Left renal pelvis (tissue), 4 donors: ENCODE measurements around the gene BAHCC1. TPM values are rescaled to one million over a fixed set of nuclear protein-coding genes. Genes with fewer than 3 reads are reported as not detected.

Source experiments
- DNase-seq, 4 donors: peaks; one replicate each; pipeline ENCODE4 v3.0.0-alpha.2; 2013; ENCODE audit warnings: low read depth in 4 of 4, low spot score in 3 of 4
- polyA plus RNA-seq, 4 donors: library from polyadenylated mRNA; unstranded; fragments of 120-200 nt; gene quantifications; one replicate each; pipeline ENCODE4 v1.2.1, GENCODE V29; 2013; ENCODE audit not compliant: insufficient read length in 4 of 4

Gene BAHCC1
- polyA plus RNA-seq, 4 donors = 15.3 to 31.2 (median 17.6) TPM

DNA sequence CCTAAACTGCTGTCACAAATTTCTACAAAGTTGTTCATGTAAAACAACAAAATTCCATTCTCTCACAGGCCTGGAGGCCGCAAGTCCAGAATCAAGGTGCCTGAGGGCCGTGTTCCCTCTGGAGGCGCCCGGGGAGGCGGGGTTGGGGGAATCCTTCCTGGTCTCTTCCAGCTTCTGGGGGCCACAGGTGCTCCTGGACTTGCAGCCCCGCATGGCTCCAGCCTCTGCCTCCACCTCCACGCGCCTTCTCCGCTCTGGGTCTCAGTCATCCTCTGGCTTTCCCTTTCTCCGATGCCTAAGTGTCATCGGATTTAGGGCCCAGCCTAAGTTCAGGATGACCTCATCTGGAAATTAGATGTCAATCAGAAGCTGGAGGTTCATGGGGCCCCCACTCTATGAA, 28.6 kb upstream of the BAHCC1 start:
- DNase-seq = no peak

DNA sequence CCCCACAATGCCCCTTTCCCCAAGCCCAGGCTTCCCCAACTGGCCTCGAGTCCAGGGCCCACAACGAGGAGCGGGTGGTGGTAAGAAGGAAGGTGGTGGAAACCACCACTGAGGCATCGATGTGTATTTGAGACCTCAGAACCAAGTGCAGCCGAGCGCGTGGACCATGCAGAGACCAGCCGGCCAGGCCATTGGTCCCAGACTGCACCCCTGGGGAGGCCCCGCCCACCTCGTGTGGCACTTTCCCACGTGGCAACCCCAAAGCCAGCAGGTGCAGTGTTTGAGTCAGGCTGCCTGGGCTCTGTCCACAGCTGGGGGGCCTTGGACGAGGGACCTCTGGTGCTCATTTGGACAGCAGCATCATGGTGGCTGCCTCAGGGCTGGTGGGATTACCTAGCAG, 28.1 kb upstream of the BAHCC1 start:
- DNase-seq = no peak

DNA sequence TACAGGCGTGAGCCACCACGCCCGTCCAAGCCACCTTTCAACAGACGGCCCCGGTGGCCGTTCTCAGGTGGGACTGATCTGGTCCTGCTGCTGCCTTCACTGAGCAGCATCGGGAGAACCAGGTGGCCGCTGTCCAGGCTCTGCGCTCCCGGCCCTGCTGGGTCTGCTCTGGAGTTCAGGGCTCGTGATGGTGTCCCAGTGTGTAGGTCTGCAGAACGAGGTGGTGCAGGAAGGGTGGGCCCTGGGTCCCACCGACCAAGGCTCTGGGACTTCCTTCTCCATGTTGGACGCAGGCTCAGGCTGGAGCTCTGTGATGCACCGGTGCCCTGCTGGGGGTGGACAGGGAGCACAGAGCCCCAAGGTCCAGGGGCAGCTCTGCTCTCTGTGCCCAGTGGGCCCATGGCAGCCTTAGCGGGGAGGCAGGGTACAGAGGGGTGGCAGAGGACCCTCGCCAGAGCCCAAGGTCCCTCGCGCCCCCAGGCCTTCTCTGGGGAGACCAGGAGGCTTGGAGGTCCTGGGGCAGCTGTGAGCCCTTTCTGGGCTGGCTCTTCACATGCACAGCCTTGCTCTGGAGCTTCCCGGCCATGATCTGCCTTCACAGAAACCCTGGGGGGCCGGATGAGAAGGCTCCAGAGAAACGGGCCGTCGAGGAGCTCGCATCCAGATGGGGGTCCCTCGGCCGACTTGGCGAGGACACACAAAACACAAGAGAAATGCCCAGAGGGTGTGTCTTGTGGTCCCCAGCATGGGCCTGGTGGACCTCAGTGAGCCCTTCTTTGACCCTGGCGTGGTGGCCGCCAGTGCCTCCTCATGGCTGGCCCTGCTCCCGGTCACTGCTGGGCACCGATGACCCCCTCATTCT, 26.9 kb upstream of the BAHCC1 start:
- no peak for DNase-seq

GRCh38 chr17:81370294-81370693, 25.0 kb upstream of the BAHCC1 start:
- DNase-seq = no peak

DNA sequence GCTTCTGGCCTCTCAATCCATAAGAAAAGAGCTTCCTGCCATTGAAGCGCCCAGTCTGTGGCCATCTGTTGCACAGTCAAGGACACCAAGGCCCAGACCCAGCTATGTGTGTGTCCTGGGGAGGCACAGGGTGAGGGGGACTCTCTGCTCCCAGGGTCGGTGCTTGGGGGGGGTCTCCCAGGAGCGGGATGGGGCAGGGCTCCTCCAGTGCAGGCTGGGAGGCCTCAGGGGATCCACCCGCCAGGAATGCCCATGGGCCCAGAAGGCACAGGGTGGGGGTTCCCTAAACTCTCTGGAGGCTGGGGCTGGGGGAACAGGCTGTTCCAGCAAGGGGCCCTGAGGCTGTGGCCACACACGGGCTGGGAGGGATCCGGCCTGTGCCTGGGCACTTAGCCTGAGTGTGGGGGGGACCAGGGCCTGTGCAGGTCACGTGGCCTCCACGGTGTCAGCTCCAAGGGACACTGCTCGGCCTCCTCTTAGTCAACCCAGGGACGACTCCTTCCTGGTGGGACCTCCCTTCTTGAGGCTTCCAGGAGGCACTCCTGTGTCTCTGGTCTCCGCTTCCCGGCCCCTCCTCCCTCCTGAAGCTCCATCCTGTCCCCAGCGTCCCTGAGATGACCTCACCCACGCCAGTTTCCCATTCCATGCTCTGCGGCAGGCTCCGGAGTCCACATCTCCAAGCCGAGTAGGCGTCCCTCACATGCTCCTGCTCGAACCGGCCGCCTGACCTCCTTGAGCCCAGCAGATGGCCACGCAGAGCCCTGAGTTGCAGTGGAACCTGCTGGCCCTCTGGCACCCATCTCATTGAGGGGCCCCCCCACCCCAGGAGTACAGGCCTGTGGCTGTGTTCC, 23.1 kb upstream of the BAHCC1 start:
- DNase-seq = no peak

DNA sequence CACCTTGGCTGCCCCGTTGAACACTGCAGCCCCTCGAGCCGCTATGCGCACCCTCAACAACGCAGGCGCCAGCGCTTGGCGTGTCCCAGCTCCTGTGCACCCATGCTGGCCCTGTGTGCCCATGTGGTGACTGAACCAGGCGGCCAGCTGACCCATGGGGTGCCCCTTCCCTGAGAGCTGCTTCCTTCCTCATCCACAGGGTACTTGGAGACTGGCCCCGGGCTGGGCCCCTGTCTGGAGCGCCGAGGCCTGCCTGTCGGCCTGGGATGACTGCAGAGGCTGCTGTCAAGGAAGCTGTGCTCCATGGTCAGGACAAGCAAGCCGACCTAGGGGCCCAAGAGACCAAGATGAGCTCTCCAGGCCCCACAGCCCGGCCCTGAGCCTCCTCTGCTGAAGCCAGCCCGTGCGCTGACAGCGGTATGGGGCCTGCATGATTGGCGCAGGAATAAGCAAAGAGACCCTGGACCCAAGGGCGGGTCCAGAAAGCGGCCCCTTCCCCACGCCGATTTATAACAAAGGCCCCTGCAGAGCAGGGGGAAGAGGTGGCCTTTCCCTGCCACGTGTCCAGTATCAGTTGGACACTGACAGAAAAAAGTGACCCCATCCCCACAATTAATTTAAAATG, 21.6 kb upstream of the BAHCC1 start:
- DNase-seq = no peak

- DNase-seq = no peak
Measured at GRCh38 chr17:81374890-81375289, 20.4 kb upstream of the BAHCC1 start.

DNA sequence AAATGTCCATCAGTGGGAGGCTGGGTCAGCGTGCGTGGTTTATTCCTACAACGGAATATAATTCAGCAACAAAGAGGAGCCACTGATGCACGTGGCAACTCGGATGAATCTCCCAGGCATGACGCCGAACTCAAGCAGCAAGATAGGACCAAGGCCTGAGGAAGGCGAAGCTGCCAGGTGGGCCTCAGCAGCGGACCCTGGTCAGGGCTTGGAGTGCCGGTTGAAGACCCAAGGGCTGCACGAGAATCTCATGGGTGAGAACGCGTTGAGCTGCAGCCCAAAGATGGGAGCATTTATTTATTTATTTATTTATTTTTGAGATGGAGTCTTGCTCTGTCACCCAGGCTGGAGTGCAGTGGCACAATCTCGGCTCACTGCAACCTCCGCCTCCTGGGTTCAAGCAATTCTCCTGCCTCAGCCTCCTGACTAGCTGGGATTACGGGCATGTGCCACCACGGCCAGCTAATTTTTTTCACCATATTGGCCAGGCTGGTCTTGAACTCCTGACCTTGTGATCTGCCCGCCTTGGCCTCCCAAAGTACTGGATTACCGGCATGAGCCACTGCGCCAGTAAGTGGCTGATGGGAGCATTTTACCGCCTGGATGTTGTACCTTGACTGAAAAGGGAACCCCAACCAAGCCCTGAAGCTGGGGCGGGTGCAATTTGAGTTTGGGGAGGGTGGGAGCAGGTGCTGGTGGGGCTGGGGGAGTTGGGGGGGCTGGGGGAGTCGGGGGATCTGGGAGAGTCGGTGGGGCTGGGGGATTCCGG, 18.1 kb upstream of the BAHCC1 start:
- DNase-seq = no peak

DNA sequence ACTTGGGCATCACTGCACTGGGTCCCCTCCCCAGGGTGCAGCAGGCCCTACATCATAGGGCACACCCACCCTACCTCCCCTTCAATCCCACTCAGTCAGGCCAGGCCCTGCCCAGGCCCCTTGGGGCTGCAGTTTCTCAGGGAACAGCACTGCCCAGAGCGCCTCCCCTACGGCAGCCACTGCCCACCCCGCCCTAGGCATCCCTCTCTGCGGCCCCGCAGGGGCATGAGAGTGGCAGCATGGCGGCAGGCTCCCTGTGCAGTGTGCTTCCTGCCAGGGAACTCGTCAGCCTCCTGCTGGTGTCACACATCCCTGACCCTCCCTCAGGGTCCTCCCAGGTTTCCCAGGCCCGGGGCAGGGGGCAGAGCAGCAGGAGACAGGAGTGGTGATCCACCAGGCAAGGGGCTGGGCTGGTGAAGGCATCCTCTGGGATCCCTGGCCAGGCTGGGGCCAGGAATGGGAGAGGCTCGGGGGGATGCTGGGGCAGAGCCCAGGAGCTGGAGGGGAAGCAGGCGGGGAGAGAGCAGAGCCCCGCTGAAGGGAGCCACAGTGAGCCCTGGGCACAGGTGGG, 16.2 kb upstream of the BAHCC1 start:
- DNase-seq = no peak

GRCh38 chr17:81379523-81379942, 15.7 kb upstream of the BAHCC1 start:
- no peak for DNase-seq

DNA sequence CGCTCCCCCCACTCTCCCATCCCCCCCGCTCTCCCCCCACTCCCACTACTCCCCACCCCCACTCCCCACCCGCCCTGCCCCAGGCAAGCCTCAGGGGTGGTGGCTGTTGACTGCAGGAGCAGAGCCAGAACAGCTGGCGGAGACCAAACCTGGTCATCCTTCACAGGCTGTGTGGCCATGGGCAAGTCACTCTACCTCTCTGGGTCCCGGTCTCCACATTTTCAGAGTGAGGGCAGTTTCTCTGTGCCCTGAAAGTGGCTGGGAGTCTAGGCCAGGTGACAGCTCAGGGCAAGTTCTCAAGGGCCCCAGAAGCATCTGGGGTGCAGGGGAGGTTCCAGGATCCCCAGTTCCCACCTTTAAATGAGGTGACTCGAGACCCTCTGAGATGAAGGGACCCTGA, 15.1 kb upstream of the BAHCC1 start:
- no peak for DNase-seq

GRCh38 chr17:81380666-81381518, 14.4 kb upstream of the BAHCC1 start:
- no peak for DNase-seq

DNA sequence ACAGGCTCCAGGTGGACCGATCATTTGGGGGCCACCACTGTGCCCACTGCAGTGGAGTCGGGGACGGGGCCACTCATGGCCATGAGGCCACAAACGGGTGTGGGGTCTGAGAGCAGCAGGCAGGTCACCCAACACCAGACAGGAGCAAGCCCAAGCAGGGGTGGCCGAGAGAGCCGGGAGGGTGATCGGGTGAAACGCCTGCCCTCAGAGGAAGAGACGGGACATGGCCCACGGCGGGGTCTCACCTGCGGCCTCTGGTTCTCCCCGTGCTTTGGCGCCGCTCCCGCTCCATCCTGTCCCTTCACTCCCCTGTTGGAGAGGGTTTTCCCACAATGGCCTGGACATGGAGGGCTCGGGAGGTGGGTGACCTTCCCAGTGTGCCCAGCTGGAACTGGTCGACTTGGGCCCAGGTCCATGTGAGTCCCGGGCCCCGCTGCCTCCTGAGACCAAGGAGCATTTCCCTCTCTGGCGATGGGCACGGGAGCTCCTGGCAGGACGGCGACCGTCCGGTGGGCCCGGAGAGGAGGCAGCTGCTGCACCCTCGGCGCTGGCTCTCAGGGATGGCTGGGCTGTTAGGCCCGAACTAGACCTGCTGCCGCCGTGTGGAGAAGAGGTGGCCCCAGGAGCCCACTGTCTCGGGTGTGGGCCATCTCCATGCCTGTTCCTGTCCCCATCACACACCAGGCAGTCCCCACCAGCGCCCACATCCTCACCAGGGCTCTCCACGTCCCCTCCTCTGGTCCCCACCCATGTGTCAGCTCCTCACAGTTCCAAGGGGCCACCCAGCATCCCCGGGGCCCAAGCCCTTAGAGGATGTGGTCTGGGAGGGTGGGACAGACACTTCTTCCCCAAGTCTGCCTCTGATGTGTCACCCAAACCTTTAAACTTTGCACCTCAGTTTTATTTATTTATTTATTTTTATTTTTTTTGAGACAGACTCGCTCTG, 13.4 kb upstream of the BAHCC1 start:
- no peak for DNase-seq

GRCh38 chr17:81382851-81383250, 12.4 kb upstream of the BAHCC1 start:
- DNase-seq = no peak

DNA sequence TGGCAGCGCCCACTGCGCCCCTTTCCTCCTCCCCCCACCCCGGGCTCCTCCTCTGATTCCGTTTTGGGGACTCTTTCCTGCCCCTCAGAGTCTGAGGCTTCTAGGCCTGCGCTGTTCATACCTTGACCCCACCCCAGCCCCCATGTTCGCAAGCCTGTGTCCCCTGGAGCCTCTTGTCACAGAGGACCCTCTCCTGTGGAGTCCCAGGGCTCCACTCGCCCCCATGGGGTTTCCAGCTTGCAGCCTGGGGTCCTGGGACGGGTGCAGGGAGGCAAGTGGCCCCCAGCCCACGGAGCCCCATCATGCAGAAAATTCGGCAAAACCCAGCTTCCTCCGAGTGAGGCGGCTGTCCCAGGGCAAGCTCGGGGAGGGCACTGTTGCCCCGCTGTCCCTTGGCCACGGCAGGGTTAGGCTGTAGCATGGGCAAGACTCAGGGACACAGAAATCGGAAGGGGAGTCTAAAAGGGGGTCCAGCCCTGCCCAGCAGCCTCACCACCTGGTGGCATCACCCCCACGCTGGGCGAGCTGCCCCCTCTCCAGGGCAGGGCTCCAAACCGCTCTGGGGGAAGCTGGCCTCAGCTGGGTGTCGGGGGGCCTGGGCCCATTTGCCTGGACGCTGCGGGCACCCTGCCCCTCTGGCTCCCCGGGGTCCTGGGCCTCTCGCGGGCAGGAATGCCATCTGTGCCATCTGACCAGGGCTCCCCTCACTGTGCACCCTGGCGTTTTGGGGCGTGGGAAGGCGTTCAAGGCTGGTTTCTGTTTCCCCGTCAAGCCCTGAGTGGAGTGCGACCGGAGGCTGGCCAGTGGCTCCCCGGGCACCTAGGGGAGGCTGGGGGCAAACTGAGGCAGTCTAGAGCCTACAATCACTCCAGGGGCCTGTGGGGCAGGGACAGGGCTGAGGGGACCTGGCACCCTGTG, 11.5 kb upstream of the BAHCC1 start:
- DNase-seq = no peak

- no peak for DNase-seq
Measured at GRCh38 chr17:81384929-81385319, 10.3 kb upstream of the BAHCC1 start.
